Suprapubic skin (tissue), 4 donors: ENCODE measurements around the gene KIF6.

Source experiments
- EP300 ChIP-seq: sonication (generic); formaldehyde crosslinking; IDR thresholded peaks from one replicate; pipeline ENCODE4 v1.6.1; 2017; ENCODE audit warnings: antibody characterized with exemption
- POLR2A ChIP-seq, 2 donors: fragments of 450-650 bp; IDR thresholded peaks; one replicate each; pipeline ENCODE4 v1.6.1; 2017; ENCODE audit warnings: antibody characterized with exemption in 2 of 2, mild to moderate bottlenecking in 2 of 2, moderate library complexity in 2 of 2
- POLR2AphosphoS5 ChIP-seq, 3 donors: sonication (generic); formaldehyde crosslinking; IDR thresholded peaks; one replicate each; pipeline ENCODE4 v1.6.1; 2017; ENCODE audit warnings: antibody characterized with exemption in 3 of 3
- TF ChIP-seq, protein P1 (sequence below), 2 donors: fragments of 200-600 bp in 1 of 2; fragments of 450-650 bp in 1 of 2; sonication (generic) in 1 of 2; IDR thresholded peaks; one replicate each; pipeline ENCODE4 v1.5.1; 2016 to 2019; ENCODE audit warnings: antibody characterized with exemption in 2 of 2, mild to moderate bottlenecking in 1 of 2, moderate library complexity in 1 of 2

DNA sequence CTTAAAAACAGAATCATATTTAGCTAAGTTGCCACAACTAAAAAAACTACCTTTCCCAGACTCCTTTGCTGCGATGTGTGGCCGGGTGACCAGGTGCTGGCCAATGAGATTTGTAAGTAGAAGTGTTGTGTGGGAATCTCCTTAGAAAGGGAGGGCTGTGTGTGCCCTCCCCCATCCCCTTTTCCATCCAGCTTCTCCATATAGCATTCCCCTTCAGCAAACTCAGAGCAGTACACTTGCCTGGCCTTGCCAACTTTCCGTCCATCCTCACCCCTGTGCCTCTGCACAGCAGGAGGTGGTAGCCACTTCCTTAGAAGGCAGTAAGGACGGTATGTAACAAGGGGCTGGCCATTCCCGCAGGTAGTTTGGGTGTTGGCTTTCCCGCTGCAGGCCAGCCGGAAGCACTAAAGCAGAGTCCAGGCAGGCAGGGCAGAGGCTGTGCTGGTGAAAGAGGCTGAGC lies 380.4 kb downstream of the KIF6 start:
- TF ChIP-seq, protein P1, sequence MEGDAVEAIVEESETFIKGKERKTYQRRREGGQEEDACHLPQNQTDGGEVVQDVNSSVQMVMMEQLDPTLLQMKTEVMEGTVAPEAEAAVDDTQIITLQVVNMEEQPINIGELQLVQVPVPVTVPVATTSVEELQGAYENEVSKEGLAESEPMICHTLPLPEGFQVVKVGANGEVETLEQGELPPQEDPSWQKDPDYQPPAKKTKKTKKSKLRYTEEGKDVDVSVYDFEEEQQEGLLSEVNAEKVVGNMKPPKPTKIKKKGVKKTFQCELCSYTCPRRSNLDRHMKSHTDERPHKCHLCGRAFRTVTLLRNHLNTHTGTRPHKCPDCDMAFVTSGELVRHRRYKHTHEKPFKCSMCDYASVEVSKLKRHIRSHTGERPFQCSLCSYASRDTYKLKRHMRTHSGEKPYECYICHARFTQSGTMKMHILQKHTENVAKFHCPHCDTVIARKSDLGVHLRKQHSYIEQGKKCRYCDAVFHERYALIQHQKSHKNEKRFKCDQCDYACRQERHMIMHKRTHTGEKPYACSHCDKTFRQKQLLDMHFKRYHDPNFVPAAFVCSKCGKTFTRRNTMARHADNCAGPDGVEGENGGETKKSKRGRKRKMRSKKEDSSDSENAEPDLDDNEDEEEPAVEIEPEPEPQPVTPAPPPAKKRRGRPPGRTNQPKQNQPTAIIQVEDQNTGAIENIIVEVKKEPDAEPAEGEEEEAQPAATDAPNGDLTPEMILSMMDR (IDR thresholded peaks at IDR 0.05), result no peak
- TF ChIP-seq POLR2A (IDR thresholded peaks at IDR 0.05), result no peak
- no peak for TF ChIP-seq EP300
- TF ChIP-seq POLR2AphosphoS5 (IDR thresholded peaks at IDR 0.05), result no peak
